Measurements from ENCODE around the gene GLP2R.
"Not testable (repeated sequence)": the region's sequence is repeated elsewhere in the genome, so short reads cannot be mapped to it uniquely, and the experiment has no call there.

GLP2R gene, protein sequence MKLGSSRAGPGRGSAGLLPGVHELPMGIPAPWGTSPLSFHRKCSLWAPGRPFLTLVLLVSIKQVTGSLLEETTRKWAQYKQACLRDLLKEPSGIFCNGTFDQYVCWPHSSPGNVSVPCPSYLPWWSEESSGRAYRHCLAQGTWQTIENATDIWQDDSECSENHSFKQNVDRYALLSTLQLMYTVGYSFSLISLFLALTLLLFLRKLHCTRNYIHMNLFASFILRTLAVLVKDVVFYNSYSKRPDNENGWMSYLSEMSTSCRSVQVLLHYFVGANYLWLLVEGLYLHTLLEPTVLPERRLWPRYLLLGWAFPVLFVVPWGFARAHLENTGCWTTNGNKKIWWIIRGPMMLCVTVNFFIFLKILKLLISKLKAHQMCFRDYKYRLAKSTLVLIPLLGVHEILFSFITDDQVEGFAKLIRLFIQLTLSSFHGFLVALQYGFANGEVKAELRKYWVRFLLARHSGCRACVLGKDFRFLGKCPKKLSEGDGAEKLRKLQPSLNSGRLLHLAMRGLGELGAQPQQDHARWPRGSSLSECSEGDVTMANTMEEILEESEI

DNA sequence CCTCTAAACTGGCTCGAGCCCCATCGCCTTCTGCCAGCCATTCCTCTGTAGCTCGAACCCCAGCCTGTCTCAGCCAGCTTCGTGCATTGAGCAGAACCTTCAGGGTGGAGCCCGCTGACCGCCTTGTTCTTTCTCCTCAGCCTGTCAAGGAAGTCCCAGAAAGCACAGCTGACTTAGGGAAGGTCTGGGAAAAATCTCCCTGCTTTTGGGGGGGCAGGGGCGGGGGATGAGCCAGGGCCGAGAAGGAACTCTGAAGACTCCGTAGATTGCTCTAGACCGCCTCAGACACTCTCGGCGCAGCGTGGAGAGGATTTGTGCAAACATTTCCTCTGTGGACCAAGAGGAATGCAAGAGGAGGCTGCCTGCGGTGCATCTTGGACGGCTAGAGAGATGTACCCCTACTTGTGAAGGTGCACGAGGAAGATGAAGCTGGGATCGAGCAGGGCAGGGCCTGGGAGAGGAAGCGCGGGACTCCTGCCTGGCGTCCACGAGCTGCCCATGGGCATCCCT lies at the start of gene GLP2R:
GLP2R (plus strand) TSS at position 284 of the 510 bp plus-strand sequence; CDS start at position 424, 140 bp downstream.
- TF ChIP-seq, protein P1, sequence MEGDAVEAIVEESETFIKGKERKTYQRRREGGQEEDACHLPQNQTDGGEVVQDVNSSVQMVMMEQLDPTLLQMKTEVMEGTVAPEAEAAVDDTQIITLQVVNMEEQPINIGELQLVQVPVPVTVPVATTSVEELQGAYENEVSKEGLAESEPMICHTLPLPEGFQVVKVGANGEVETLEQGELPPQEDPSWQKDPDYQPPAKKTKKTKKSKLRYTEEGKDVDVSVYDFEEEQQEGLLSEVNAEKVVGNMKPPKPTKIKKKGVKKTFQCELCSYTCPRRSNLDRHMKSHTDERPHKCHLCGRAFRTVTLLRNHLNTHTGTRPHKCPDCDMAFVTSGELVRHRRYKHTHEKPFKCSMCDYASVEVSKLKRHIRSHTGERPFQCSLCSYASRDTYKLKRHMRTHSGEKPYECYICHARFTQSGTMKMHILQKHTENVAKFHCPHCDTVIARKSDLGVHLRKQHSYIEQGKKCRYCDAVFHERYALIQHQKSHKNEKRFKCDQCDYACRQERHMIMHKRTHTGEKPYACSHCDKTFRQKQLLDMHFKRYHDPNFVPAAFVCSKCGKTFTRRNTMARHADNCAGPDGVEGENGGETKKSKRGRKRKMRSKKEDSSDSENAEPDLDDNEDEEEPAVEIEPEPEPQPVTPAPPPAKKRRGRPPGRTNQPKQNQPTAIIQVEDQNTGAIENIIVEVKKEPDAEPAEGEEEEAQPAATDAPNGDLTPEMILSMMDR (IDR thresholded peaks at IDR 0.05; ENCODE audit: control insufficient read depth, extremely low read depth, insufficient read depth), result no peak
- DNase-seq (ENCODE audit: low read depth), result no peak

DNA sequence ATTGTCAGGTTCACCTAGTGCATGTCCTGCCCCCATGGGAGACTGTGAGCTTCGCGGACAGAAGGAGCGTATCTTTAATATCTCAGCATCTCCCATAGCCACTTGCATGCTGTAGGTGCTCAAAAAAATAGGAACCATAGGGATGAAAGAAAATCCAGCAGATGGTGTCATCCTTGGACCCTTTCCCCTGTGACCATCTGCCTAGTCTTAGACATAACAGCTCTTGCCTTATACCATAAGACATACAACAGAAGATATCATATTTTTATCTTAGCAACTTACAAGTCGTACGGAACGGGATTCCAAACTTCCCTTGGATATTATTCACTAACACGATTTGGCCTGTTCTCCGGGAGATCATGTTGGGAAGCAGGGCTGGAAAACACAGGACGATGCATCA lies 48.8 kb upstream of the GLP2R start:
- TF ChIP-seq, protein P1 (IDR thresholded peaks at IDR 0.05; ENCODE audit: control insufficient read depth, extremely low read depth, insufficient read depth), result no peak
- DNase-seq (ENCODE audit: low read depth), result no peak
- no peak overlapping the region for H3K4me3 ChIP-seq (ENCODE audit: low read depth, low read length)

More for the DNA sequence above, at the start of gene GLP2R:
- no peak within 1 kb of the TSS for H3K4me3 ChIP-seq (ENCODE audit: low read depth, low read length)

DNA sequence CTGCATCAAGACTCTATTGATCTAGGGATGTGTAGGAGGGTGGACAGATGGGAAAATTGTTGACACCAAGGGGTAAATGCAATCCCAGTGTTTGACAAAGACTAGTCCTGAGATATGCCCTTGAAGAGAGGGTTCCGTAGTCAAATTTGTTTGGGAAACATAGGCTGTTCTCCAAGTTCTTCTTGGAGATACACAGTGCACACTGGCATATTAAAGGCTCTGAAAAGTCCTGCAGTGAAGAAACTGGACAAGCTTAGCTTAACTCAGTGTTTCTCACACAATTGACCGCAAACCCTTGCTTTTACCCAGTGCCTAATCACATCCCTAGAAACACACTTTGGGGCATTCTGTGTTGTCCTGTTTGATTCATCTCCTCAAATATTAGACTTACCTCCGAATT lies 45.2 kb upstream of the GLP2R start:
- no peak overlapping the region for H3K4me3 ChIP-seq (ENCODE audit: low read depth, low read length)
- TF ChIP-seq, protein P1 (IDR thresholded peaks at IDR 0.05; ENCODE audit: control insufficient read depth, extremely low read depth, insufficient read depth), result no peak
- no peak for DNase-seq (ENCODE audit: low read depth)

DNA sequence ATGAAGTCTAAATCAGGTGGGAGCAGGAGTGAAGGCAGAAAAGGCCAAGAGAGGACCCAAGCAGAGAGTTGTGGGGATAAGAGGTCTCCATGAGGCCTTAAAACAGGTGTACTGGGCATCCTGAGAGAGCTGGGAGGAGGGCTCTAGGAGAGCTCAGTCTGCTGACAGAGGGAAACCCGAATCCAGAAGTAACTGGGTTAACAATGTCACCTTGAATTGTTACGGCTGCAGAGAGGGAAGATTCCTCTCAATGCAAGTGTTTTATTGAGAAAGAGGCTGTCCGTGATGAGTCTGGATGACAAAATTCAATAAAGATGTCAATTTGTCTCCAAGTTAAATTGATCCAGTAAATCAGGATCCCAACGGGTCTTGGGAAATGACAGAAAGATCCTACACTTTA lies 42.7 kb upstream of the GLP2R start:
- TF ChIP-seq, protein P1 (IDR thresholded peaks at IDR 0.05; ENCODE audit: control insufficient read depth, extremely low read depth, insufficient read depth), result no peak
- no peak for DNase-seq (ENCODE audit: low read depth)
- no peak overlapping the region for H3K4me3 ChIP-seq (ENCODE audit: low read depth, low read length)

DNA sequence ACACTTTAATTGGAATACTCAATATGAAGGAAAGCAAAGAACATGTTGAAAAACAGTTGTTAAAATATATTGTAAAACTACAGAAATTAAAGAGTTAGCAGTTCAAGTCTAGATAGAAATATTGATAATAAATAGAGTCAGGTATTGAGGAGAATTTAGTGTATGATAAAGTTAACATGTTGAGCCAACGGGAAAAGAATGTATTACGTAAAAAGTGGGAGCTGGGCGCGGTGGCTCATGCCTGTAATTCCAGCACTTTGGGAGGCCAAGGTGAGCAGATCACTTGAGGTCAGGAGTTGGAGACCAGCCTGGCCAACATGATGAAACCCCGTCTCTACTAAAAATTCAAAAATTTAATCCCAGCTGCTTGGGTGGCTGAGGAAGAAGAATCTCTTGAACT lies 42.3 kb upstream of the GLP2R start:
- H3K4me3 ChIP-seq (ENCODE audit: low read depth, low read length); DNase-seq (ENCODE audit: low read depth): not testable (repeated sequence)

DNA sequence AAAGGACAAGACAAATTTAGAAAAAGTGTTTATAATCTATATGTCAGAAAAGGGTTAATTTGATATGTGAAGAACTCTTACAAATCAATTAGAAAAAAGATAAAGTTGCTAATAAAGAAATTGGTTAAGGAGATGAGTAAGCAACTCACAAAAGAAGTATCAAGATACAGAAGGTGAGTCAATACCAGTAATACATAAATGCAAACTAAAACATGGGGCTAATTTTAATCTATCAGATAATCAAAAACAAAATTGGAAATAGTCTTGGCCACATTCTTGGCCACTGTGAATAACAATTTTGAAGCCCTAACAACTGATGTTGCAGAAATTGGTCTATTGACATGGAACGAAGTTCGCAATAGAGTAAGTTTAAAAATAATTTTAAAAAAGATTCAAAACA lies 41.2 kb upstream of the GLP2R start:
- no peak overlapping the region for H3K4me3 ChIP-seq (ENCODE audit: low read depth, low read length)
- TF ChIP-seq, protein P1 (IDR thresholded peaks at IDR 0.05; ENCODE audit: control insufficient read depth, extremely low read depth, insufficient read depth), result no peak
- DNase-seq (ENCODE audit: low read depth), result no peak

DNA sequence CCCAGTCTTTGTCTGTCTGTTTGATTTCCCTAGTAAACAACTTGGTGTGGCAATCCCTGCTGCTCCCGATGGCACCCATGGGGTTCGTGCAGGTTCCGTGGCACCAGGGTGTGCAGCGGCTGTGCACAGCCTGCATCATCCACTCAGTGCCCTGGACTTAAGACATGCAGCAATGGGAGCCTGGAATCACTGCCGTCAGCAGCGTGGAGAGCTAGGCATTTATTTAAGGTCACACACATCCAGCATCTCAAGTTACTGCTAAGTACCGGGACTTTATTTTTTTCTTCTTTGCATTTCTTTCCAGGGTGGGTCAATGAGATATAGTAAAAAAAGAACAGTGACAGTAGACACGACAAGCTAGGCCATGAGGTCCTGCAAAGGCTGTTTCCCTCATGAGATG lies 37.1 kb upstream of the GLP2R start:
- TF ChIP-seq, protein P1 (IDR thresholded peaks at IDR 0.05; ENCODE audit: control insufficient read depth, extremely low read depth, insufficient read depth), result no peak
- H3K4me3 ChIP-seq (ENCODE audit: low read depth, low read length), result no peak overlapping the region
- DNase-seq (ENCODE audit: low read depth), result no peak

Data from LNCaP clone FGC (cell line).